DND-41 (cell line): Measurements from ENCODE around the gene STXBP4.

Experiments used
- ATAC-seq: fragments of 200-7000 bp; cut with Tn5 transposase; 3 replicates; pipeline ENCODE4 v1.9.1; 2021; ENCODE audit warnings: low read depth; ENCODE audit not compliant: insufficient read depth
- DNase-seq: peaks from one replicate; pipeline ENCODE4 v3.0.0-alpha.2; 2020
- H2AFZ ChIP-seq: 2 replicates; pipeline ENCODE4 v1.6.0; 2012; ENCODE audit warnings: low read depth, low read length
- H3K27ac ChIP-seq: 2 replicates; pipeline ENCODE4 v1.5.1; 2012; ENCODE audit warnings: low read length, inconsistent platforms
- H3K27me3 ChIP-seq: fragments of 200-600 bp; sonication (generic); 2 replicates; pipeline ENCODE4 v1.6.0; 2012; ENCODE audit warnings: low read length, mild to moderate bottlenecking, inconsistent platforms; ENCODE audit not compliant: insufficient read depth, poor library complexity
- H3K36me3 ChIP-seq: 2 replicates; pipeline ENCODE4 v1.5.1; 2012; ENCODE audit warnings: low read length, inconsistent platforms; ENCODE audit not compliant: insufficient read depth
- H3K4me1 ChIP-seq: 2 replicates; pipeline ENCODE4 v1.5.1; 2012; ENCODE audit warnings: mild to moderate bottlenecking, low read length; ENCODE audit not compliant: insufficient read depth
- H3K4me2 ChIP-seq: 2 replicates; pipeline ENCODE4 v1.6.0; 2012; ENCODE audit warnings: mild to moderate bottlenecking, moderate library complexity, low read length, inconsistent platforms; ENCODE audit not compliant: insufficient read depth
- H3K4me3 ChIP-seq, 2 experiments: fragments of 200-600 bp in 1 of 2; shearing (Covaris generic) in 1 of 2; 2 replicates each; pipeline ENCODE4 v1.5.1; 2012 to 2016; ENCODE audit warnings: inconsistent platforms in 2 of 2, low read length in 2 of 2, mild to moderate bottlenecking in 2 of 2, low read depth in 1 of 2, moderate library complexity in 1 of 2
- H3K79me2 ChIP-seq: 2 replicates; pipeline ENCODE4 v1.6.0; 2012; ENCODE audit warnings: low read length, inconsistent platforms; ENCODE audit not compliant: insufficient read depth
- H3K9ac ChIP-seq: 2 replicates; pipeline ENCODE4 v1.6.0; 2012; ENCODE audit warnings: low read depth, mild to moderate bottlenecking, inconsistent platforms, low read length, moderate library complexity
- H3K9me3 ChIP-seq: 2 replicates; pipeline ENCODE4 v1.5.1; 2012; ENCODE audit warnings: low read length, moderate library complexity, mild to moderate bottlenecking, inconsistent platforms; ENCODE audit not compliant: insufficient read depth, severe bottlenecking
- H4K20me1 ChIP-seq: 2 replicates; pipeline ENCODE4 v1.6.0; 2012; ENCODE audit warnings: low read length; ENCODE audit not compliant: insufficient read depth
- CTCF ChIP-seq: IDR thresholded peaks from 2 replicates; pipeline ENCODE4 v1.5.1; 2012; ENCODE audit warnings: borderline replicate concordance, low read length, moderate library complexity, mild to moderate bottlenecking; ENCODE audit not compliant: poor library complexity, severe bottlenecking; ENCODE audit errors: extremely low read depth
- EZH2 ChIP-seq: IDR thresholded peaks from 3 replicates; pipeline ENCODE4 v1.6.1; 2012; ENCODE audit warnings: borderline replicate concordance, low read depth, mild to moderate bottlenecking, moderate library complexity, low read length, inconsistent platforms; ENCODE audit not compliant: severe bottlenecking

Gene STXBP4

GRCh38 chr17:55110521-55110920 is 142.0 kb downstream of the STXBP4 start:
- ATAC-seq (no peak), DNase-seq (no peak)
- no peak overlapping the region for H3K4me2 ChIP-seq
- H3K9me3 ChIP-seq = no peaks in the 10 kb centered on the region
- no peaks in the 10 kb centered on the region for H3K79me2 ChIP-seq
- no peaks in the 10 kb centered on the region for H4K20me1 ChIP-seq
- H3K4me1 ChIP-seq = no peaks in the 10 kb centered on the region
- TF ChIP-seq EZH2 (no peak), CTCF (no peak)
- no peaks in the 10 kb centered on the region for H3K27me3 ChIP-seq
- H3K4me3 ChIP-seq = no peak overlapping the region
- H2AFZ ChIP-seq = no peak overlapping the region
- no peaks in the 10 kb centered on the region for H3K36me3 ChIP-seq
- no peak overlapping the region for H3K27ac ChIP-seq
- no peak overlapping the region for H3K9ac ChIP-seq

GRCh38 chr17:55114283-55114682 is 145.7 kb downstream of the STXBP4 start:
- H3K4me3 ChIP-seq = no peak overlapping the region
- no peak overlapping the region for H3K27ac ChIP-seq
- TF ChIP-seq EZH2 (no peak), CTCF (no peak)

GRCh38 chr17:55116440-55116914 is 147.9 kb downstream of the STXBP4 start:
- no peaks in the 10 kb centered on the region for H3K36me3 ChIP-seq
- ATAC-seq = no peak
- no peak for TF ChIP-seq CTCF
- no peak for TF ChIP-seq EZH2
- no peak overlapping the region for H2AFZ ChIP-seq
- H3K79me2 ChIP-seq = no peaks in the 10 kb centered on the region
- no peaks in the 10 kb centered on the region for H4K20me1 ChIP-seq
- H3K27me3 ChIP-seq = no peaks in the 10 kb centered on the region
- no peak for DNase-seq
- no peak overlapping the region for H3K9ac ChIP-seq
- H3K4me1 ChIP-seq = no peaks in the 10 kb centered on the region
- no peak overlapping the region for H3K4me2 ChIP-seq
- no peaks in the 10 kb centered on the region for H3K9me3 ChIP-seq
- H3K27ac ChIP-seq = no peak overlapping the region
- no peak overlapping the region for H3K4me3 ChIP-seq

More at GRCh38 chr17:55114283-55114682, 145.7 kb downstream of the STXBP4 start:
- DNase-seq (no peak), ATAC-seq (no peak)
- no peak overlapping the region for H3K9ac ChIP-seq
- H4K20me1 ChIP-seq = no peaks in the 10 kb centered on the region
- H3K79me2 ChIP-seq = no peaks in the 10 kb centered on the region
- H3K4me1 ChIP-seq = no peaks in the 10 kb centered on the region
- H2AFZ ChIP-seq = no peak overlapping the region
- H3K36me3 ChIP-seq = no peaks in the 10 kb centered on the region
- H3K27me3 ChIP-seq = no peaks in the 10 kb centered on the region
- H3K4me2 ChIP-seq = no peak overlapping the region
- H3K9me3 ChIP-seq = no peaks in the 10 kb centered on the region

GRCh38 chr17:55117164-55117563 is 148.6 kb downstream of the STXBP4 start:
- TF ChIP-seq EZH2 (no peak), CTCF (no peak)
- H2AFZ ChIP-seq = no peak overlapping the region
- no peaks in the 10 kb centered on the region for H3K4me1 ChIP-seq
- H3K27ac ChIP-seq = no peak overlapping the region
- H3K9ac ChIP-seq = no peak overlapping the region
- H4K20me1 ChIP-seq = no peaks in the 10 kb centered on the region
- ATAC-seq (no peak), DNase-seq (no peak)
- no peaks in the 10 kb centered on the region for H3K9me3 ChIP-seq
- H3K4me2 ChIP-seq = no peak overlapping the region
- H3K27me3 ChIP-seq = no peaks in the 10 kb centered on the region
- no peaks in the 10 kb centered on the region for H3K36me3 ChIP-seq
- H3K4me3 ChIP-seq = no peak overlapping the region
- H3K79me2 ChIP-seq = no peaks in the 10 kb centered on the region
